Spleen (tissue), 7 donors: ENCODE measurements around the gene CTDSPL.
"Not testable (repeated sequence)": the region's sequence is repeated elsewhere in the genome, so short reads cannot be mapped to it uniquely, and the experiment has no call there.

Source experiments
- POLR2A ChIP-seq, 3 donors: fragments of 450-650 bp; IDR thresholded peaks; one replicate each; pipeline ENCODE4 v1.5.1; 2017; ENCODE audit warnings: antibody characterized with exemption in 3 of 3, mild to moderate bottlenecking in 1 of 3
- POLR2AphosphoS5 ChIP-seq, 3 donors: sonication (generic); formaldehyde crosslinking; IDR thresholded peaks; one replicate each; pipeline ENCODE4 v1.5.1; 2017; ENCODE audit warnings: antibody characterized with exemption in 3 of 3
- TF ChIP-seq, protein P1 (sequence below), 11 experiments: fragments of 200-600 bp in 7 of 11; fragments of 450-650 bp in 4 of 11; sonication (generic) in 4 of 11; IDR thresholded peaks in 8 of 11; conservative IDR thresholded peaks in 3 of 11; 1 replicate in 7 of 11; 2 replicates in 4 of 11; pipeline versions ENCODE4 v1.4.0 to v1.8.0; 2016 to 2021; ENCODE audit warnings: antibody characterized with exemption in 11 of 11, inconsistent platforms in 4 of 11, mild to moderate bottlenecking in 1 of 11
- donor health status: DM: no; HTN: no; CAD: no; lungs with moderate emphysema.
- donor health status: DM: no; HTN: no; CAD: no.
- donor health status: DM: no; HTN: no; CAD: no.

DNA sequence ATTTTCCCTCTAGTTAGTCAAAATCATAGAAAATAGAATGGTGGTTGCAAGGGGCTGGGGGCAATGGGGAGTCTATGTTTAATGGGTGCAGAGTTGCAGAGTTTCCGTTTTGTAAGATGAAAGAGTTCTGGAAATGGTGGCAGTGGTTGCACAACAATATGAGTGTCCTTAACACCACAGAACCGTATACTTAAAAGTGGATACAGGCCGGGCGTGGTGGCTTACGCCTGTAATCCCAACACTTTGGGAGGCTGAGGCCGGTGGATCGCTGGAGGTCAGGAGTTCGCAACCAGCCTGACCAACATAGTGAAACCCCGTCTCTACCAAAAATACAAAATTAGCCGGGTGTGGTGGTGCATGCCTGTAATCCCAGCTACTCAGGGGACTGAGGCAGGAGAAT, 126.7 kb downstream of the CTDSPL start:
- TF ChIP-seq, protein P1, sequence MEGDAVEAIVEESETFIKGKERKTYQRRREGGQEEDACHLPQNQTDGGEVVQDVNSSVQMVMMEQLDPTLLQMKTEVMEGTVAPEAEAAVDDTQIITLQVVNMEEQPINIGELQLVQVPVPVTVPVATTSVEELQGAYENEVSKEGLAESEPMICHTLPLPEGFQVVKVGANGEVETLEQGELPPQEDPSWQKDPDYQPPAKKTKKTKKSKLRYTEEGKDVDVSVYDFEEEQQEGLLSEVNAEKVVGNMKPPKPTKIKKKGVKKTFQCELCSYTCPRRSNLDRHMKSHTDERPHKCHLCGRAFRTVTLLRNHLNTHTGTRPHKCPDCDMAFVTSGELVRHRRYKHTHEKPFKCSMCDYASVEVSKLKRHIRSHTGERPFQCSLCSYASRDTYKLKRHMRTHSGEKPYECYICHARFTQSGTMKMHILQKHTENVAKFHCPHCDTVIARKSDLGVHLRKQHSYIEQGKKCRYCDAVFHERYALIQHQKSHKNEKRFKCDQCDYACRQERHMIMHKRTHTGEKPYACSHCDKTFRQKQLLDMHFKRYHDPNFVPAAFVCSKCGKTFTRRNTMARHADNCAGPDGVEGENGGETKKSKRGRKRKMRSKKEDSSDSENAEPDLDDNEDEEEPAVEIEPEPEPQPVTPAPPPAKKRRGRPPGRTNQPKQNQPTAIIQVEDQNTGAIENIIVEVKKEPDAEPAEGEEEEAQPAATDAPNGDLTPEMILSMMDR (IDR thresholded peaks at IDR 0.05 in 8 of 11, conservative IDR thresholded peaks at IDR 0.05 in 3 of 11), result not testable (repeated sequence)
- not testable (repeated sequence) for TF ChIP-seq POLR2A, POLR2AphosphoS5 (IDR thresholded peaks at IDR 0.05)
